Sigmoid colon (tissue), 7 donors: ENCODE measurements around the gene ACAP2. TPM values are rescaled to one million over a fixed set of nuclear protein-coding genes. Genes with fewer than 3 reads are reported as not detected.

Experiments used
- DNase-seq: peaks from one replicate; pipeline ENCODE4 v3.0.0-alpha.2; 2019
- H3K27ac ChIP-seq, 4 donors: fragments of 200-600 bp; sonication (generic); one replicate each; pipeline ENCODE4 v1.5.1; 2016 to 2019; ENCODE audit warnings: mild to moderate bottlenecking in 1 of 4
- H3K27me3 ChIP-seq, 3 donors: fragments of 200-600 bp; sonication (generic); one replicate each; pipeline ENCODE4 v1.5.1; 2019; ENCODE audit warnings: mild to moderate bottlenecking in 1 of 3
- H3K36me3 ChIP-seq, 4 donors: fragments of 200-600 bp; sonication (generic); one replicate each; pipeline ENCODE4 v1.5.1; 2016 to 2019
- H3K4me1 ChIP-seq, 4 donors: fragments of 200-600 bp; sonication (generic); one replicate each; pipeline ENCODE4 v1.5.1; 2017 to 2019
- H3K4me3 ChIP-seq, 4 donors: fragments of 200-600 bp; sonication (generic); one replicate each; pipeline ENCODE4 v1.5.1; 2017 to 2019; ENCODE audit warnings: mild to moderate bottlenecking in 2 of 4, moderate library complexity in 1 of 4
- H3K9me3 ChIP-seq, 4 donors: fragments of 200-600 bp in 3 of 4; sonication (generic) in 3 of 4; one replicate each; pipeline versions ENCODE4 v1.5.1 to v1.6.1; 2013 to 2019
- CTCF ChIP-seq, 4 experiments: fragments of 450-650 bp in 3 of 4; fragments of 200-600 bp in 1 of 4; IDR thresholded peaks; one replicate each; pipeline ENCODE4 v1.5.1; 2016 to 2019; ENCODE audit warnings: antibody characterized with exemption in 4 of 4, mild to moderate bottlenecking in 3 of 4, moderate library complexity in 2 of 4
- EP300 ChIP-seq, 4 donors: sonication (generic); formaldehyde crosslinking; IDR thresholded peaks; one replicate each; pipeline ENCODE4 v1.6.1; 2017; ENCODE audit warnings: antibody characterized with exemption in 4 of 4
- POLR2A ChIP-seq, 2 donors: fragments of 450-650 bp; IDR thresholded peaks; one replicate each; pipeline ENCODE4 v1.6.1; 2016; ENCODE audit warnings: antibody characterized with exemption in 2 of 2, mild to moderate bottlenecking in 2 of 2, moderate library complexity in 2 of 2
- POLR2AphosphoS5 ChIP-seq, 4 donors: sonication (generic); formaldehyde crosslinking; IDR thresholded peaks; one replicate each; pipeline ENCODE4 v1.6.1; 2017; ENCODE audit warnings: antibody characterized with exemption in 4 of 4
- WGBS, 2 donors: extraction: QIAGEN DNeasy Blood & Tissue Kit; methylation state at CpG; one replicate each; pipeline ENCODE4 v1.1.7; 2013; 5-methylcytosine and 5-hydroxymethylcytosine counted together
- intact Hi-C: fragments of 100-400 bp; cut with DNase I; formaldehyde crosslinking; loops from one replicate; pipeline ENCODE4 v1.15.1; 2023
- polyA plus RNA-seq, 3 donors: library from polyadenylated mRNA; stranded (reverse); fragments of 200-250 nt; gene quantifications; one replicate each; pipeline ENCODE4 v1.2.3, GENCODE V29; 2013
- total RNA-seq, 4 donors: library from RNA; depleted of rRNA; stranded (reverse); fragments of >200 nt; gene quantifications; one replicate each; pipeline ENCODE4 v1.1.0, GENCODE V29; 2016
- donor health status: healthy with polysubstance abuse.
- donor health status: Bipolar disorder and iron deficiency.
- donor health status: healthy.

ACAP2 gene
- total and polyA plus RNA-seq, 7 donors = 12.0 to 57.1 (median 28.0) TPM

DNA sequence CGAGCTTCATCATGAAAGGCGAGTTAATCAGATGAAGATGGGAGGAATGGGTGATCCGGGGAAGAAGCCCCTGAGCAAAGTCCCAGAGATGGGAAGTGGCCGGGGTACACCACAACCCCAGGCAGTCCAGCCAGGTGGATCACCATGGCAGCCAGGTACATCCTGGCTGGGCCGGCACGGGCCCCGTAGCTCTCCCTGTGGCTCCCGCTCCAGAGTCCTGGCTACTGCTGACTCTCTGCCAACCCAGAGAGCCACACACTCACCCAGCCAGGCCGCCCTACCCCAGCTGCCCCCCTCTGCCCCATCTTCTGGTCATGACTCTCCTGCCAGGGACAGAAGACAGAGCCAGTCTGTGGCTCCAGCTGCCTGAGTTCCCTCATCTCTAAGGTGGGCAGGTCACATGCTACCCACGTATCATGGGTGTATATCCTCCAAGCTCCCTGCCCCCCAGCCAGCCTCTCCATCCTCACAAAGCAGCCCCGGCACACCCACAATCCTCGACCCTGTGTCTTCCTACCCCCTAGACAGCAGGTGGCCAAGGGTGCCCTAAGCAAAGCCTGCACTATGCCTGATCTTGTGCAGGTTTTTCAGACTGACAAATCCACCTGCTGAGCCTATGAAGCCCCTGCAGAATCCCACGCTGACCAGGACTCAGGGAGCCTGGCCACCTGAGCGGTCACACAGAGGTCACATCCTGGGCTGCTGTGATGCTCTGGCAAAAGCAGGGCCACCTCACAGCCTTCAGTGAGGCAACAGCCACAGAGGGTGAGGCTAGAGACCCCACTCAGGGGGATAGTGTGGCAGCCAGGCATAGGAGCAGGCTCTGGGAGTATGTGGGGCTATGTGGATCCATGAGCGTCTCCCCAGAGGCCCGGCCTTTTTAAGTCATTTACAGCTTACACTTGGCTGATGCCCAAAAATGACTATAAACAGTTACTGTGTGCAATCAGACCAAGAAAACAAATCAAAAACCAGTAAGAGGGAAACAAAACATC is 185.1 kb downstream of the ACAP2 start:
- Histone ChIP-seq H3K27ac (peak overlapping the region; percentile 87 to 97 (median 94)), H3K4me3 (no peak overlapping the region), H3K36me3 (no peaks in the 10 kb centered on the region), H3K4me1 (peaks cover 0 to 49% (median 48%) of the 10 kb centered on the region in 4 donors), H3K9me3 (no peaks in the 10 kb centered on the region), H3K27me3 (no peaks in the 10 kb centered on the region)
- TF ChIP-seq POLR2AphosphoS5 (IDR thresholded peaks at IDR 0.05) = peak in 3 of 4 donors; percentile 10 to 47 (median 31)
- TF ChIP-seq CTCF (IDR thresholded peaks at IDR 0.05) = no peak
- no peak for TF ChIP-seq POLR2A (IDR thresholded peaks at IDR 0.05)
- DNase-seq = peak; percentile 86
- 84 to 87% methylated on average over 16 of the region's 16 CpGs for whole genome bisulfite sequencing, 2 donors
- intact Hi-C loops = loop anchor here (5.0 kb wide), 1 partner anchor 490 kb away; no protein-coding TSS in a partner anchor

DNA sequence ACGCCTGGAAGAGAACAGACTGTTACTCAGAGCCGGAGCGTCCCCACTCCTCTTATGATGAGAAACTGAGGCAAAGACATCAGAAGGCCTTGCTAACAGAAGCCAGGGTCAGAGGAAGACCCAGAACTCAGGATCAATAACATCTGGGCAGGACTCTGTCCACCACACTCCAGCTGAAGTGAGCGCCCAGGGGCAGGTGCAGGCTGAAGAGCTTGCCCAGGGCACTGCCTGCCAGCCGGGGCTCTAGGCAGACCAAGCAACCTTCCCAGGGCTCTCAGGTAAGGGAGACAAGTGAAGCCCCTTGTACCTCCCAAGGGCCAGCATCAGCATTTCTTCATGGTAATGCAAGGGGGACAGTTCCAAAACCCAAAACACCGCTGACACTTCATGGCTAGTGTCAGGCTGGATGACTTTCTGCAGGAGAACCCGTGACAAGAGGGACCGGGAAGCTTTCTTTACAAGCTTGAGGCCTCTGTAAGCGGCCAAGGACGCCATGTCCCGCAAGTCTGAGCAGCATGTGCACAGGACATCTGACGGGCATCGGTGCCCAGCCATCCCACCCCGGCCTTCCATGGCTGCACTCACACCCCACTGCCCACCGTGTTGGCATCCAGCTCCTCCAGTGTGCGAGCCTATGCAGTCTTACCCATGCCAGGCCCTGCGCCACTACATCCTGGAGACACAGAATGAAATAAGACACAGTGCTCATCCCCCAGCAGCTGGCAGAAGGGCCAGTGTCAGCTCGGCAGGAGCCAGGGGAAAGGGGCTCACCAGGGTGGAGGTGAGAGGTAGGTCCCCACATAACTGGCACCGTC is 186.0 kb downstream of the ACAP2 start:
- intact Hi-C loops = loop anchor here (5.0 kb wide), 1 partner anchor 490 kb away; no protein-coding TSS in a partner anchor

DNA sequence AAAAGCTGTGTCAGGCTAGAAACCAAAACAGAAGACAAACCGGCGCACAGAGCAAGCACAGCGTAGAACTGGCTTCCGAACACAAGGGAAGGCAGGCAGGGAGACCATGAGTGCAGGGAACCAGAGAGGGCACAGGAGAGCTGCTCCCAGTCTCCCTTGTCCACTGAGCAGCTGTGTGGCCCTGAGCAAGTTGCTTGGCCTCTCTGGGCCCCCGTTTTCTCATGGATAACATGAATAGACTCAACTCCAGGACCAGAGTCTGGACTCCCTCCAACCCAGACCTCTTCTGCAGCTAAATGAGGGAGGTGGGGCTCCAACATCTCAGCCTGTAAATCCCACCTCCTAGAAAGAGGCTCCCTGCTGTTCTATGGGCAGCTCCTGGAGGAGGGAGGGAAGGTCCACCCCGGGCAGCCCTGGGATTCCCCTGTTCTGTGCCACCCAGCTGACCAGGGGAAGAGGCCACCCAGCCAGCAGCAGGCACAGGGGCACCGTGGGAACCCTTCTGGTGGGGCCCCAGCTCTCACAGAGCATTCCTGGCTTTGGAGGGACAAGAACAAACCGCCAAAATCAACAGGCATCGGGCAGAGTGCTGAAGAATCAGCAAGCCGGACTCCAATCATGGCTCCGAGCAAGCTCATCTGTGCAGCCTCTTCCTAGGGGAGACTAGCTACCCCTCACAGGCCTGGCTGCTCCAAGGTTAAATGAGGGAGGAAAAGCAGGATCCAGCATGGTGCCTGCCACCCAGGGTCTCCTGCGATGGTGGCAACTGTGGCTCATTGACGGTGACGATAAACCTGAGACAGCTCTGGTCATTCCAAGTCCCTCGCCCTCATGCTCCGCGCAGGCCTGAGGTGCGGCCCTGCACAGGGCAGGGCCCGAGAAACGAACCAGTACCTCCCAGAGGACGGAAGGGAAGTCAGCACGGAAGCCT is 187.0 kb downstream of the ACAP2 start:
- intact Hi-C loops = loop anchor here (5.0 kb wide), 1 partner anchor 489 kb away; no protein-coding TSS in a partner anchor

More for the DNA sequence above, 186.0 kb downstream of the ACAP2 start:
- 97% methylated on average over 19 of the region's 19 CpGs for WGBS, 2 donors
- Histone ChIP-seq H3K4me1 (peaks cover 0 to 58% (median 53%) of the 10 kb centered on the region in 4 donors), H3K27me3 (no peaks in the 10 kb centered on the region), H3K27ac (peak overlapping the region; percentile 87 to 97 (median 94)), H3K9me3 (no peaks in the 10 kb centered on the region), H3K36me3 (no peaks in the 10 kb centered on the region), H3K4me3 (no peak overlapping the region)
- no peak for TF ChIP-seq POLR2A (IDR thresholded peaks at IDR 0.05)
- TF ChIP-seq EP300 (IDR thresholded peaks at IDR 0.05) = no peak
- no peak for TF ChIP-seq CTCF (IDR thresholded peaks at IDR 0.05)
- TF ChIP-seq POLR2AphosphoS5 (IDR thresholded peaks at IDR 0.05) = no peak
- no peak for DNase-seq

DNA sequence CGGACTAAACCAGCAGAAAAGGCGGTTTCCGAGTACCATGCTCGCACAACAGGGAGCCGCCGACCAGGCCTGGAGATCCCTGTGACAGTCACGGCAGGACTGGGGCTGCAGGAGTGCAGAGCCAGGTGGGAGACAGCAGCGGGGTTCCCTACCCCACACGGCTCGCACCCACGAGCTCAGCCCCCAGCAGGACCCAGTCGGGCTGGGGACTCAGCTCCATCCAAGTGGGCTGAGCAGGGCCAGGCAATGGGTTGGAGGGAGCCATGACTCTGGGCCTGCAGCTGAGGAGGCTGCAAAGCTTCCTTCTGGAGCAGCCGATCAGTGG is 187.7 kb downstream of the ACAP2 start:
- intact Hi-C loops = loop anchor here (5.0 kb wide), 1 partner anchor 488 kb away; no protein-coding TSS in a partner anchor
- H3K4me3 ChIP-seq = no peak overlapping the region
- peaks cover 0 to 68% (median 60%) of the 10 kb centered on the region in 4 donors for H3K4me1 ChIP-seq
- no peaks in the 10 kb centered on the region for H3K27me3 ChIP-seq
- 95 to 97% methylated on average over 13 of the region's 13 CpGs for WGBS, 2 donors
- H3K9me3 ChIP-seq = no peaks in the 10 kb centered on the region
- DNase-seq = peak; percentile 58
- H3K27ac ChIP-seq = peak overlapping the region in 3 of 4 donors; percentile 87 to 97 (median 94)
- no peak for TF ChIP-seq POLR2A (IDR thresholded peaks at IDR 0.05)
- no peak for TF ChIP-seq CTCF (IDR thresholded peaks at IDR 0.05)
- TF ChIP-seq EP300 (IDR thresholded peaks at IDR 0.05) = no peak
- TF ChIP-seq POLR2AphosphoS5 (IDR thresholded peaks at IDR 0.05) = no peak
- no peaks in the 10 kb centered on the region for H3K36me3 ChIP-seq

More for the DNA sequence above, 187.0 kb downstream of the ACAP2 start:
- no peaks in the 10 kb centered on the region for H3K27me3 ChIP-seq
- peaks cover 0 to 67% (median 59%) of the 10 kb centered on the region in 4 donors for H3K4me1 ChIP-seq
- WGBS, 2 donors = 93 to 94% methylated on average over 22 of the region's 22 CpGs
- H3K4me3 ChIP-seq = no peak overlapping the region
- H3K9me3 ChIP-seq = no peaks in the 10 kb centered on the region
- no peaks in the 10 kb centered on the region for H3K36me3 ChIP-seq
- no peak for TF ChIP-seq EP300 (IDR thresholded peaks at IDR 0.05)
- DNase-seq = peak; percentile 64
- peak overlapping the region in 3 of 4 donors; percentile 87 to 97 (median 94) for H3K27ac ChIP-seq
